NT2/D1 (cell line): ENCODE measurements around the gene CRTC2.
A peak's percentile ranks its signal among the peaks of the same experiment; 100 is the strongest.
"Not testable (repeated sequence)": the region's sequence is repeated elsewhere in the genome, so short reads cannot be mapped to it uniquely, and the experiment has no call there.

Experiments used
- DNase-seq: peaks from one replicate; pipeline ENCODE4 v3.0.0-alpha.2; 2011; ENCODE audit warnings: low read depth, low spot score
- H3K27me3 ChIP-seq: 2 replicates; pipeline ENCODE4 v1.6.0; 2011; ENCODE audit warnings: mild to moderate bottlenecking; ENCODE audit not compliant: insufficient read length, insufficient read depth
- H3K36me3 ChIP-seq: 2 replicates; pipeline ENCODE4 v1.6.1; 2011; ENCODE audit warnings: mild to moderate bottlenecking, low read length, mixed read lengths; ENCODE audit not compliant: insufficient read depth, insufficient read length
- H3K4me1 ChIP-seq: 2 replicates; pipeline ENCODE4 v1.5.1; 2011; ENCODE audit not compliant: insufficient read depth, insufficient read length
- H3K4me3 ChIP-seq: 2 replicates; pipeline ENCODE4 v1.5.1; 2011; ENCODE audit warnings: low read depth; ENCODE audit not compliant: insufficient read length
- H3K9ac ChIP-seq: 2 replicates; pipeline ENCODE4 v1.6.0; 2011; ENCODE audit warnings: low read depth; ENCODE audit not compliant: insufficient read length
- H3K9me3 ChIP-seq: 2 replicates; pipeline ENCODE4 v1.5.1; 2011; ENCODE audit warnings: mild to moderate bottlenecking, low read length; ENCODE audit not compliant: insufficient read depth
- SUZ12 ChIP-seq: IDR thresholded peaks from 2 replicates; pipeline ENCODE4 v1.6.1; 2011; ENCODE audit not compliant: insufficient read length, insufficient read depth; ENCODE audit errors: extremely low read depth
- YY1 ChIP-seq: IDR thresholded peaks from 2 replicates; pipeline ENCODE4 v1.6.1; 2011; ENCODE audit not compliant: insufficient read length, insufficient read depth
- ZNF274 ChIP-seq: IDR thresholded peaks from 2 replicates; pipeline ENCODE4 v1.6.1; 2011; ENCODE audit warnings: mild to moderate bottlenecking, low read depth, low read length

The CRTC2 gene

GRCh38 chr1:153991151-153991630 lies 32.8 kb upstream of the CRTC2 start:
- H3K4me3 ChIP-seq: peak overlapping the region; percentile 91
- H3K4me1 ChIP-seq: no peaks in the 10 kb centered on the region
- H3K9ac ChIP-seq: peak overlapping the region; percentile 99
- peaks cover 51% of the 10 kb centered on the region for H3K36me3 ChIP-seq
- no peaks in the 10 kb centered on the region for H3K9me3 ChIP-seq
- no peak for TF ChIP-seq YY1
- no peaks in the 10 kb centered on the region for H3K27me3 ChIP-seq
- no peak for DNase-seq

- no peaks in the 10 kb centered on the region for H3K4me1 ChIP-seq
- H3K36me3 ChIP-seq: peaks cover 48% of the 10 kb centered on the region
- no peaks in the 10 kb centered on the region for H3K9me3 ChIP-seq
- no peaks in the 10 kb centered on the region for H3K27me3 ChIP-seq
- peak; percentile 98 for DNase-seq
- TF ChIP-seq ZNF274 (no peak), SUZ12 (no peak), YY1 (peak; percentile 99)
- H3K4me3 ChIP-seq: peak within 1 kb of the TSS; percentile 91
- H3K9ac ChIP-seq: peak within 1 kb of the TSS; percentile 99
These were observed 32.2 kb upstream of the CRTC2 start, which contains the start of gene RPS27 for GRCh38 chr1:153990468-153991150. Gene RPS27, plus strand, starts transcription at chr1:153990762. Its CDS starts 35 bp downstream, at chr1:153990797.

GRCh38 chr1:153987621-153988020 lies 29.2 kb upstream of the CRTC2 start:
- H3K36me3 ChIP-seq: peaks cover 39% of the 10 kb centered on the region
- no peaks in the 10 kb centered on the region for H3K9me3 ChIP-seq
- H3K4me1 ChIP-seq: no peaks in the 10 kb centered on the region
- DNase-seq: no peak
- no peaks in the 10 kb centered on the region for H3K27me3 ChIP-seq
- no peak for TF ChIP-seq SUZ12
- TF ChIP-seq ZNF274: no peak
- TF ChIP-seq YY1: no peak
- no peak overlapping the region for H3K9ac ChIP-seq
- H3K4me3 ChIP-seq: no peak overlapping the region

GRCh38 chr1:153985941-153986761 lies 27.7 kb upstream of the CRTC2 start, which contains the start of gene RAB13:
Gene RAB13, minus strand, starts transcription at chr1:153986339. Its CDS starts 103 bp downstream, at chr1:153986236.
- peaks cover 39% of the 10 kb centered on the region for H3K36me3 ChIP-seq
- H3K9me3 ChIP-seq: no peaks in the 10 kb centered on the region
- H3K4me1 ChIP-seq: no peaks in the 10 kb centered on the region
- H3K9ac ChIP-seq: peak within 1 kb of the TSS; percentile 86
- no peaks in the 10 kb centered on the region for H3K27me3 ChIP-seq
- H3K4me3 ChIP-seq: peak within 1 kb of the TSS; percentile 91
- DNase-seq: peak; percentile 86
- TF ChIP-seq YY1: no peak
- TF ChIP-seq SUZ12: no peak
- no peak for TF ChIP-seq ZNF274

GRCh38 chr1:153985341-153985912 lies 27.0 kb upstream of the CRTC2 start:
- Histone ChIP-seq H3K4me1 (no peaks in the 10 kb centered on the region), H3K9ac (peak overlapping the region; percentile 86), H3K4me3 (peak overlapping the region; percentile 91), H3K36me3 (peaks cover 42% of the 10 kb centered on the region), H3K27me3 (no peaks in the 10 kb centered on the region), H3K9me3 (no peaks in the 10 kb centered on the region)
- no peak for DNase-seq
- TF ChIP-seq SUZ12: no peak
- no peak for TF ChIP-seq YY1
- no peak for TF ChIP-seq ZNF274

- DNase-seq: no peak
- Histone ChIP-seq H3K36me3 (peaks cover 50% of the 10 kb centered on the region), H3K4me3 (peak overlapping the region; percentile 91), H3K4me1 (no peaks in the 10 kb centered on the region), H3K9me3 (no peaks in the 10 kb centered on the region), H3K9ac (peak overlapping the region; percentile 86), H3K27me3 (no peaks in the 10 kb centered on the region)
- TF ChIP-seq YY1 (no peak), SUZ12 (no peak), ZNF274 (no peak)
These were observed 25.9 kb upstream of the CRTC2 start for GRCh38 chr1:153984123-153984894.

- H3K4me3 ChIP-seq, H3K27me3 ChIP-seq, H3K9me3 ChIP-seq, DNase-seq, H3K4me1 ChIP-seq, H3K9ac ChIP-seq: not testable (repeated sequence)
- H3K36me3 ChIP-seq: peaks cover 58% of the 10 kb centered on the region
These were observed 23.3 kb upstream of the CRTC2 start for GRCh38 chr1:153981735-153982134.

GRCh38 chr1:153979091-153979490 lies 20.7 kb upstream of the CRTC2 start:
- not testable (repeated sequence) for H3K4me1 ChIP-seq, H3K4me3 ChIP-seq, H3K9me3 ChIP-seq, DNase-seq, H3K9ac ChIP-seq, H3K27me3 ChIP-seq
- peaks cover 69% of the 10 kb centered on the region for H3K36me3 ChIP-seq
